ENCODE measurements around the gene NGLY1. TPM values are rescaled to one million over a fixed set of nuclear protein-coding genes. Genes with fewer than 3 reads are reported as not detected.

The NGLY1 gene
- total RNA-seq, 1 experiment from 2014 or later = 27.0 TPM

DNA sequence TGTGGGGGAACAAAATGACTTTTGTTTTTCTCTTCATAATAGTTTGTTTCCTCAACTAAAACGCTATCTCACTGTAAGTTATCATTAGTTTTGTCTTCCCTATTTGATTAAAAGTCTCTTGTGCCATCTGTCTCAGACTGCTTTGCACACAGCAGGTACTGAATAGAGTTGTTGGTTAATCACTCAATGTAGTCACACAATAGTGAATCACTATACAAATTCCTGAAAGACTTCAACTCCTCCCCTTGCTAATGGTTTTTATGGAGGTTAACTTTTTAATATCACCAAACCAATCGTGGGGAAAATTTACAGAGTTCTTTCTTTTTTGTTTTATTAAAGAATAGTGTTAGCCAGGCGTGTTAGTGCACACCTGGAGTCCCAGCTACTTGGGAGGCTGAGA is 2.6 kb upstream of the NGLY1 start:
- Histone ChIP-seq H3K79me1 (ENCODE audit: insufficient read depth, low read depth, low read length, poor library complexity, severe bottlenecking) (no peaks in the 10 kb centered on the region), H2AK5ac (ENCODE audit: insufficient read length, low read length) (no peak overlapping the region), H2BK120ac (ENCODE audit: low read depth, low read length, poor library complexity, severe bottlenecking) (no peak overlapping the region), H3K18ac (ENCODE audit: insufficient read length, low read depth, low read length) (no peak overlapping the region), H3K56ac (ENCODE audit: insufficient read length, low read depth, low read length) (no peak overlapping the region), H3K23me2 (ENCODE audit: insufficient read length, low read depth, low read length, poor library complexity, severe bottlenecking) (peaks cover 12% of the 10 kb centered on the region), H3K14ac (ENCODE audit: insufficient read depth, low read length) (no peak overlapping the region), H3K4me2 (ENCODE audit: insufficient read depth, insufficient read length, low read length) (no peak overlapping the region), H3K23ac (ENCODE audit: insufficient read length, low read depth, low read length) (no peak overlapping the region), H3K79me2 (ENCODE audit: insufficient read depth, low read length) (no peaks in the 10 kb centered on the region; the same call in 1 of the 2 replicates), H2BK5ac (ENCODE audit: insufficient read length, low read length) (no peak overlapping the region), H3T11ph (ENCODE audit: low read length) (no peak overlapping the region), H3K9ac (ENCODE audit: extremely low read depth, insufficient read length, low read length) (no peak overlapping the region), H2BK20ac (ENCODE audit: low read depth, low read length, poor library complexity, severe bottlenecking) (no peak overlapping the region), H3K27me3 (ENCODE audit: insufficient read depth, low read length) (no peaks in the 10 kb centered on the region), H3K9me3 (ENCODE audit: control insufficient read depth, low read depth, low read length) (no peaks in the 10 kb centered on the region), H4K20me1 (ENCODE audit: control insufficient read depth, insufficient read depth, insufficient read length) (no peaks in the 10 kb centered on the region), H4K8ac (replicated peaks; ENCODE audit: insufficient read length, low read depth, low read length) (no peak overlapping the region), H3K4me1 (ENCODE audit: insufficient read depth, low read length) (no peaks in the 10 kb centered on the region), H4K91ac (ENCODE audit: insufficient read length, low read depth, low read length) (no peak overlapping the region), H2BK12ac (ENCODE audit: insufficient read length, low read depth, low read length) (no peak overlapping the region), H2BK15ac (ENCODE audit: low read depth, low read length) (no peak overlapping the region), H3K4ac (ENCODE audit: low read depth, low read length) (no peak overlapping the region), H3K27ac (ENCODE audit: insufficient read length, low read depth, low read length) (no peak overlapping the region), H2AFZ (ENCODE audit: low read length) (no peak overlapping the region), H4K5ac (ENCODE audit: insufficient read length, low read depth, low read length) (no peak overlapping the region)
- Mint-ChIP-seq H3K4me3 (no peak overlapping the region), H3K27ac (no peak overlapping the region), H3K4me1 (peaks cover 38 to 48% of the 10 kb centered on the region in 2 experiments), H3K36me3 (ENCODE audit: insufficient read depth in 1 of 3, low read depth in 3 of 3) (peaks cover 0 to 8% (median 0%) of the 10 kb centered on the region in 3 experiments; a peak in 2 of 7 replicates), H3K27me3 (ENCODE audit: low read depth) (peaks cover 7% of the 10 kb centered on the region), H3K9me3 (peaks cover 0 to 4% of the 10 kb centered on the region in 2 experiments; a peak in 1 of 5 replicates)
- DNase-seq = no peak
- no CpG with 5 or more reads among the region's 3 CpGs for WGBS (ENCODE audit: extremely low coverage, insufficient read length, low lambda C conversion rate)
- TF ChIP-seq, protein P1, sequence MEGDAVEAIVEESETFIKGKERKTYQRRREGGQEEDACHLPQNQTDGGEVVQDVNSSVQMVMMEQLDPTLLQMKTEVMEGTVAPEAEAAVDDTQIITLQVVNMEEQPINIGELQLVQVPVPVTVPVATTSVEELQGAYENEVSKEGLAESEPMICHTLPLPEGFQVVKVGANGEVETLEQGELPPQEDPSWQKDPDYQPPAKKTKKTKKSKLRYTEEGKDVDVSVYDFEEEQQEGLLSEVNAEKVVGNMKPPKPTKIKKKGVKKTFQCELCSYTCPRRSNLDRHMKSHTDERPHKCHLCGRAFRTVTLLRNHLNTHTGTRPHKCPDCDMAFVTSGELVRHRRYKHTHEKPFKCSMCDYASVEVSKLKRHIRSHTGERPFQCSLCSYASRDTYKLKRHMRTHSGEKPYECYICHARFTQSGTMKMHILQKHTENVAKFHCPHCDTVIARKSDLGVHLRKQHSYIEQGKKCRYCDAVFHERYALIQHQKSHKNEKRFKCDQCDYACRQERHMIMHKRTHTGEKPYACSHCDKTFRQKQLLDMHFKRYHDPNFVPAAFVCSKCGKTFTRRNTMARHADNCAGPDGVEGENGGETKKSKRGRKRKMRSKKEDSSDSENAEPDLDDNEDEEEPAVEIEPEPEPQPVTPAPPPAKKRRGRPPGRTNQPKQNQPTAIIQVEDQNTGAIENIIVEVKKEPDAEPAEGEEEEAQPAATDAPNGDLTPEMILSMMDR (conservative IDR thresholded peaks at IDR 0.05) = no peak
